ENCODE measurements around the gene UPP2.

- TF ChIP-seq, protein P1, sequence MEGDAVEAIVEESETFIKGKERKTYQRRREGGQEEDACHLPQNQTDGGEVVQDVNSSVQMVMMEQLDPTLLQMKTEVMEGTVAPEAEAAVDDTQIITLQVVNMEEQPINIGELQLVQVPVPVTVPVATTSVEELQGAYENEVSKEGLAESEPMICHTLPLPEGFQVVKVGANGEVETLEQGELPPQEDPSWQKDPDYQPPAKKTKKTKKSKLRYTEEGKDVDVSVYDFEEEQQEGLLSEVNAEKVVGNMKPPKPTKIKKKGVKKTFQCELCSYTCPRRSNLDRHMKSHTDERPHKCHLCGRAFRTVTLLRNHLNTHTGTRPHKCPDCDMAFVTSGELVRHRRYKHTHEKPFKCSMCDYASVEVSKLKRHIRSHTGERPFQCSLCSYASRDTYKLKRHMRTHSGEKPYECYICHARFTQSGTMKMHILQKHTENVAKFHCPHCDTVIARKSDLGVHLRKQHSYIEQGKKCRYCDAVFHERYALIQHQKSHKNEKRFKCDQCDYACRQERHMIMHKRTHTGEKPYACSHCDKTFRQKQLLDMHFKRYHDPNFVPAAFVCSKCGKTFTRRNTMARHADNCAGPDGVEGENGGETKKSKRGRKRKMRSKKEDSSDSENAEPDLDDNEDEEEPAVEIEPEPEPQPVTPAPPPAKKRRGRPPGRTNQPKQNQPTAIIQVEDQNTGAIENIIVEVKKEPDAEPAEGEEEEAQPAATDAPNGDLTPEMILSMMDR (IDR thresholded peaks at IDR 0.05; ENCODE audit: poor library complexity) = no peak
- TF ChIP-seq EZH2phosphoT487 (IDR thresholded peaks at IDR 0.05; ENCODE audit: low read depth, severe bottlenecking, unreplicated experiment) = no peak
These were observed 41.4 kb upstream of the UPP2 start for GRCh38 chr2:158060160-158060834.

All from hepatocyte (in vitro differentiated cells).